Skin epidermis (tissue), 12 donors: ENCODE results near the gene NOSTRIN.
A peak's percentile ranks its signal among the peaks of the same experiment; 100 is the strongest.
"Not testable (repeated sequence)": the region's sequence is repeated elsewhere in the genome, so short reads cannot be mapped to it uniquely, and the experiment has no call there.

Source experiments
- H3K27ac ChIP-seq, 21 experiments: fragments of 200-600 bp; sonication (generic) in 11 of 21; one replicate each; pipeline ENCODE4 v1.5.0; 2020; ENCODE audit warnings: mild to moderate bottlenecking in 3 of 21, inconsistent platforms in 2 of 21, moderate library complexity in 2 of 21
- H3K4me3 ChIP-seq, 7 experiments: fragments of 200-600 bp; sonication (generic) in 2 of 7; one replicate each; pipeline ENCODE4 v1.5.0; 2020; ENCODE audit warnings: inconsistent platforms in 2 of 7, mild to moderate bottlenecking in 2 of 7, moderate library complexity in 1 of 7

Gene NOSTRIN

GRCh38 chr2:168854651-168855050, 52.2 kb downstream of the NOSTRIN start:
- Histone ChIP-seq H3K4me3 (no peak overlapping the region), H3K27ac (no peak overlapping the region)

GRCh38 chr2:168855601-168856000, 53.2 kb downstream of the NOSTRIN start:
- no peak overlapping the region for H3K27ac ChIP-seq
- H3K4me3 ChIP-seq, result no peak overlapping the region

- no peak overlapping the region for H3K27ac ChIP-seq
- H3K4me3 ChIP-seq, result no peak overlapping the region
These were observed 55.7 kb downstream of the NOSTRIN start for GRCh38 chr2:168858146-168858545.

GRCh38 chr2:168867164-168867563, 64.7 kb downstream of the NOSTRIN start:
- H3K27ac ChIP-seq, H3K4me3 ChIP-seq: not testable (repeated sequence)

GRCh38 chr2:168870369-168870768, 67.9 kb downstream of the NOSTRIN start:
- not testable (repeated sequence) for H3K27ac ChIP-seq, H3K4me3 ChIP-seq

- H3K4me3 ChIP-seq, H3K27ac ChIP-seq: not testable (repeated sequence)
These were observed 68.4 kb downstream of the NOSTRIN start for GRCh38 chr2:168870824-168871223.

GRCh38 chr2:168874368-168875054, 72.1 kb downstream of the NOSTRIN start:
- H3K4me3 ChIP-seq, result no peak overlapping the region
- H3K27ac ChIP-seq, result no peak overlapping the region

- not testable (repeated sequence) for H3K27ac ChIP-seq, H3K4me3 ChIP-seq
These were observed 79.7 kb downstream of the NOSTRIN start for GRCh38 chr2:168882163-168882562.

- Histone ChIP-seq H3K4me3 (no peak overlapping the region), H3K27ac (no peak overlapping the region)
These were observed 82.5 kb downstream of the NOSTRIN start for GRCh38 chr2:168884975-168885374.

- peak overlapping the region; percentile 49 to 69 (median 57) for H3K4me3 ChIP-seq
- no peak overlapping the region for H3K27ac ChIP-seq
These were observed 87.2 kb downstream of the NOSTRIN start for GRCh38 chr2:168889635-168890005.

GRCh38 chr2:168890006-168890782, 87.8 kb downstream of the NOSTRIN start, which contains the start of gene SPC25:
Gene SPC25, minus strand, starts transcription at chr2:168890430. Its CDS starts 911 bp downstream, at chr2:168889519.
- Histone ChIP-seq H3K4me3 (peak within 1 kb of the TSS; percentile 49 to 69 (median 57)), H3K27ac (peak within 1 kb of the TSS in 2 of 21 experiments; percentile 47 to 52)

GRCh38 chr2:168892327-168892726, 89.9 kb downstream of the NOSTRIN start:
- Histone ChIP-seq H3K27ac (no peak overlapping the region), H3K4me3 (no peak overlapping the region)

GRCh38 chr2:168894101-168894500, 91.7 kb downstream of the NOSTRIN start:
- H3K27ac ChIP-seq, result no peak overlapping the region

GRCh38 chr2:168894720-168895119, 92.3 kb downstream of the NOSTRIN start:
- Histone ChIP-seq H3K27ac (no peak overlapping the region), H3K4me3 (no peak overlapping the region)

More at GRCh38 chr2:168894101-168894500, 91.7 kb downstream of the NOSTRIN start:
- no peak overlapping the region for H3K4me3 ChIP-seq

- H3K4me3 ChIP-seq, result no peak overlapping the region
- H3K27ac ChIP-seq, result no peak overlapping the region
These were observed 93.3 kb downstream of the NOSTRIN start for GRCh38 chr2:168895771-168896170.

- H3K4me3 ChIP-seq, result no peak overlapping the region
- H3K27ac ChIP-seq, result no peak overlapping the region
These were observed 94.3 kb downstream of the NOSTRIN start for GRCh38 chr2:168896783-168897182.

- H3K4me3 ChIP-seq, result no peak overlapping the region
These were observed 95.0 kb downstream of the NOSTRIN start for GRCh38 chr2:168897449-168897848.

GRCh38 chr2:168901003-168901402, 98.6 kb downstream of the NOSTRIN start, which contains the start of gene G6PC2:
Gene G6PC2, plus strand, starts transcription at chr2:168901291. Its CDS starts 41 bp downstream, at chr2:168901332.
- no peak within 1 kb of the TSS for H3K4me3 ChIP-seq
- H3K27ac ChIP-seq, result no peak within 1 kb of the TSS

More at GRCh38 chr2:168897449-168897848, 95.0 kb downstream of the NOSTRIN start:
- no peak overlapping the region for H3K27ac ChIP-seq

- H3K4me3 ChIP-seq, result no peak overlapping the region
These were observed 101.5 kb downstream of the NOSTRIN start for GRCh38 chr2:168903888-168904287.

GRCh38 chr2:168904358-168904757, 101.9 kb downstream of the NOSTRIN start:
- H3K27ac ChIP-seq, result no peak overlapping the region
- H3K4me3 ChIP-seq, result no peak overlapping the region

More at GRCh38 chr2:168903888-168904287, 101.5 kb downstream of the NOSTRIN start:
- no peak overlapping the region for H3K27ac ChIP-seq
